GM12892 (cell line): ENCODE measurements around the gene NUDT6.

Source experiments
- POLR2A ChIP-seq: IDR thresholded peaks from 2 replicates; pipeline ENCODE4 v1.6.1; 2011; ENCODE audit warnings: low read depth, low read length, control low read depth
- POLR2AphosphoS5 ChIP-seq: IDR thresholded peaks from 2 replicates; pipeline ENCODE4 v1.6.1; 2011; ENCODE audit warnings: low read depth, low read length, control low read depth

GRCh38 chr4:122959981-122960610 is 37.7 kb upstream of the NUDT6 start:
- TF ChIP-seq POLR2A = no peak
- TF ChIP-seq POLR2AphosphoS5 = no peak
